ENCODE results near the gene FBXO38. TPM values are rescaled to one million over a fixed set of nuclear protein-coding genes. Genes with fewer than 3 reads are reported as not detected.

Gene FBXO38
- 41.1 and 48.7 TPM in 2 replicates for total RNA-seq

GRCh38 chr5:148383564-148384379 is at the start of gene FBXO38:
Gene FBXO38, plus strand, starts transcription at chr5:148383958. Its CDS starts 10,819 bp downstream, at chr5:148394777.

GRCh38 chr5:148335259-148335658 is 48.5 kb upstream of the FBXO38 start, which contains the start of gene SPINK9:
Gene SPINK9, plus strand, starts transcription at chr5:148335559. Its CDS starts 55 bp downstream, at chr5:148335614.

Other genes starting within 250 kb of the FBXO38 start
- not detected in 2 replicates for gene SPINK14, start 215.4 kb upstream of the FBXO38 start, total RNA-seq
- gene SPINK6, start 180.9 kb upstream of the FBXO38 start, total RNA-seq = not detected in 2 replicates
- gene MARCOL, start 145.4 kb upstream of the FBXO38 start, total RNA-seq = not detected in 2 replicates
- gene SPINK13, start 115.2 kb upstream of the FBXO38 start, total RNA-seq = not detected in 2 replicates
- 2.9 and 4.3 TPM in 2 replicates for gene SPINK7, start 71.5 kb upstream of the FBXO38 start, total RNA-seq
- not detected in 2 replicates for gene SPINK9, start 48.4 kb upstream of the FBXO38 start, total RNA-seq